Left kidney (tissue), 8 donors: ENCODE data around the gene ZBTB37. TPM values are rescaled to one million over a fixed set of nuclear protein-coding genes. Genes with fewer than 3 reads are reported as not detected.
"Not testable (repeated sequence)": the region's sequence is repeated elsewhere in the genome, so short reads cannot be mapped to it uniquely, and the experiment has no call there.

Experiments used
- DNase-seq: peaks from one replicate; pipeline ENCODE4 v3.0.0-alpha.2; 2013
- long read RNA-seq, 8 donors: transcript quantifications; one replicate each; lab custom pipeline, GENCODE V29; 2026
- polyA plus RNA-seq: library from polyadenylated mRNA; unstranded; fragments of 120-200 nt; gene quantifications from one replicate; pipeline ENCODE4 v1.2.1, GENCODE V29; 2013; ENCODE audit not compliant: insufficient read length

ZBTB37 gene, protein sequence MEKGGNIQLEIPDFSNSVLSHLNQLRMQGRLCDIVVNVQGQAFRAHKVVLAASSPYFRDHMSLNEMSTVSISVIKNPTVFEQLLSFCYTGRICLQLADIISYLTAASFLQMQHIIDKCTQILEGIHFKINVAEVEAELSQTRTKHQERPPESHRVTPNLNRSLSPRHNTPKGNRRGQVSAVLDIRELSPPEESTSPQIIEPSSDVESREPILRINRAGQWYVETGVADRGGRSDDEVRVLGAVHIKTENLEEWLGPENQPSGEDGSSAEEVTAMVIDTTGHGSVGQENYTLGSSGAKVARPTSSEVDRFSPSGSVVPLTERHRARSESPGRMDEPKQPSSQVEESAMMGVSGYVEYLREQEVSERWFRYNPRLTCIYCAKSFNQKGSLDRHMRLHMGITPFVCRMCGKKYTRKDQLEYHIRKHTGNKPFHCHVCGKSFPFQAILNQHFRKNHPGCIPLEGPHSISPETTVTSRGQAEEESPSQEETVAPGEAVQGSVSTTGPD
- polyA plus RNA-seq = 13.8 TPM
- long read RNA-seq, donor 1, partial matches to known transcripts = 0 of 1 reads
- long read RNA-seq, donor 1, other reads (novel, unspliced or antisense) = 0 of 1 reads
- long read RNA-seq, donor 2, full-length matches to known transcripts = 2 of 2 reads
- long read RNA-seq, donor 2, partial matches to known transcripts = 0 of 2 reads
- long read RNA-seq, donor 2, other reads (novel, unspliced or antisense) = 0 of 2 reads
- long read RNA-seq, donor 3 = 0 reads
- long read RNA-seq, donor 4 = 0 reads
- long read RNA-seq, donor 5 = 0 reads
- long read RNA-seq, donor 6 = 0 reads
- long read RNA-seq, donor 7 = 0 reads
- long read RNA-seq, donor 8, partial matches to known transcripts = 5 of 5 reads
- long read RNA-seq, donor 8, other reads (novel, unspliced or antisense) = 0 of 5 reads

DNA sequence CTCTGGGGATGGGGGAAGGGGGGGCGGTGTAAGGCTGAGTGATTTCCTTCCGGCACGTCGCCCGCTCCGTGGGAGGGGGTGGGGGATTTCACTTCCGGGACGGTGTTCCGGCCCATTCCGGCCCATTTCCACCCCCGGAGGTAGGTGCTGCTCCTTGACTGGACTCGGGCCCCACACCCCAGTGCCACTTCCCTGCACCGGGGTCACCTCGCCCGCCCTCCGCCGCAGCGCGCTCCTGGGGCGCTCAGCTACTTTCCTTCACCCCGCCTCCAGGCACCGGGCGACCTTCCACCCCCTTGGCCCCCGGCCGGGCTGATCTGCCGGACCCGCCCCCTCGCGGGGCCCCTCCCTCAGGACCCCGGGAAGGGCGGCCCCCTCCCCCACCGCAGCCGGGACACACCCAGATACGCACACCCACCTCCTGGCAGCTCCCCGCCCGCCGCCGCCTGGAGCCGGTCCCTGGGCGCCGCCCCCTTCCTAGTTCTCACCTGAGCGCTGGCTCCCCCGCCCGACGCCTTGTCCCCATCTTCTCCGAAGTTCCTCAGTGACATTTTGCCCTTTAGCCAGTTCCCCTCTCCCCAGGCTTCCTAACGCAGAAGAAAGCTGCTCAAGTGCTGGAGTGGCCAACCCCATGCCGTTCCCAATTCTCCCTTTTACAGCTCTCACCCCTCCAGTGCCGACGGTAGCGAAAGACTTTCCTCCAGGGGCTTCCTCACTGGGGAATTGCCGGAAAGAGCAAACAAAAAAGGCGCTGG lies at the start of gene ZBTB37:
TSS of gene ZBTB37 (plus strand) at position 115 of the 755 bp plus-strand sequence. CDS start 1,846 bp downstream, outside the sequence.
- peak; percentile 81 for DNase-seq

DNA sequence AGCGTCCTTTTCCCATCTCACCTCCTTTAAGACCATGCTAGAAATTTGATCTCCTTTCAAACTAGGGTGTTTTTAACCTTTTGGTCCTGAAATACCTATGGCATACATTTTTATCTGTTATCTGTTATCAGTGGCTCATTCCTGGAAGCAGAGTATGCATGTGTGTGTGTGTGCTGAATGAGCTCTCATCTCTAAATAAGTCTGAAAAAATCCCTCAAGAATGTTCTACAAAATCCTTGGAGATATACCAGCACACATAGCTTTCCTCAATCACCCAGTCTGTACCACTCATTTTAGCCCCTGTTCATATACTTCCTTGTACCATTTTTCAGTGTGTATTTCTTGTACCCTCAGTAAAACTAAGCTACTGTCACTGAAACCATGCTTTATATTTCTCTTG lies 49.7 kb upstream of the ZBTB37 start:
- DNase-seq = no peak

DNA sequence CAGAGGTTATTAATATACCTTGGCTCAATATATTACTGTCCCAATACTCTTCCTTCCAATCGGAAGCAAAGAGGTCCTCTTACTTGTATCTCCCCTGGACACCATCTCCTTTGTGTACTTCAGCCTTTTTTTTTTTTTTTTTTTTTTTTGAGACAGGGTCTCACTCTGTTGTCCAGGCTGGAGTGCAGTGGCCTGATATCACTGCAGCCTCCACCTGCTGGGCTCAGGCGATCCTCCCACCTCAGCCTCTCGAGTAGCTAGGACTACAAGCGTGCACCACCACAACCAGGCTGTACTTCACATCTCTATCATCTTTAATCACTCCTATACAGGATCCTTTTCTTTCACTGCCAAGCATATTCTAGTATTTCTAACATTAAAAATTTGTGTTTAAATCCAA lies 46.5 kb upstream of the ZBTB37 start:
- DNase-seq = no peak

DNA sequence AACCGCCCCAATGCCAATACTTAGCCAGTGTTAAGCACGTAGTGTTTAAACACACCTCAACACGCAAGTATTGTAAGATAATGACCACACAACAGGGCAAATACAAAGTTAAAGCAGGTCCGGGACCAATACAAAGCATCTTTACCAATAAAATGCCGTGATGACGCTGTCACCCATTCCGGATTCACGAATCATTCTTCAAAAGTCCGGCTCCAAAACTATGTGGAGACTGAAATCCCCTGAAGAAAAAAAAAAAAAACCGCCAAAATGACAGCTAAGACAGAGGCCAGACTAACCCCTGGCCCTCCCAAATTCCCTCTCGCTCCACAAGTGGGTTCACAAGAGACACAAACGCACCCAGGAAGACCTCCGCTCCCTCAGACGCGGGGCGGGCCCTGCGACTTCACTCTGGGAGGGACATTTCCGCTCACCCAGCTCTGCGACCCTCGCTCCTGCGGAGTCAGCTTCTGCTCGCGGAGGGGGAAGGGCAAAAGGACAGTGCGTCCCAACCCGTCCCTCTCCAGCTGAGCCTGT lies 44.3 kb upstream of the ZBTB37 start:
- DNase-seq = peak; percentile 1

DNA sequence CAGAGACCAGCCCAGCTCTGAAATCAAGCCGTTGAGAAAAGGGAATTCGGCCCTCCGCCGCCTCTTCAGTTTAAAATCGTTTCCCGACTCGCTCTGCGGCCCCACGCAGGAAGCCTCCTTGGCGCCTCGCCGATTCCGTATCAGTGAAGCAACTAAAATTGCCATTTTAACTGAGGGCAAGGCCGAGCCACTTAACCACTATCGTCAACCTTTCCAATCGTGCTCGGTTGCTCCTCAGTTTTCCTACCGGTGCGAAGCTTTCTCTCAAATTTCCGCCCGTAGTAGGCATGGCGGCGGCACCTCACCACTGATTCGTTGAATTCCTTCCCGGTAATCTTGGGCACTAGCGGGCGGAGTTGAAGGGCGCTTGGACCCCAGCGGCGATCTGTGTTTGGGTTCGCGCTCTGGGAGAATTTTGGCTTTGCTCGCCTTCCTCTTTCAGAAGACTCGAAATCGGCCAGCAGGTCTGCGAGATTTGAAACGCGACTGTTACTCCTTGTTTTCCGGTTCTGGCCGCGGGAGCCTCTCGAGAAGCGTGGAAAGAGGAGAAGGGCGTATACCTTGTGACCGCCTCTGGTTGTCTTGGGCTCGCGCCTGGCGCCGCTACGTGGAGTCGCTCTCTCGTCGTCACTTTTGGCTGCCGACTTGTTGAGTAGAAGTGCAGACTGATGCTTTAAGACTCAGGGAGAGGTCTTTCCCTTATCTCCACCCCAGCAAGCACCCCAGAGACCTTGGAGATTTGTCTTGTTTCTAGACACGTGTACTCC lies 43.7 kb upstream of the ZBTB37 start, which contains the start of the genes CENPL and DARS2:
TSS of gene CENPL (minus strand) at position 569 of the 767 bp plus-strand sequence. CDS start 13,584 bp downstream, outside the sequence.
TSS of gene DARS2 (plus strand) at position 359 of the 767 bp plus-strand sequence. CDS start 557 bp downstream, outside the sequence.
- DNase-seq = peak; percentile 97

DNA sequence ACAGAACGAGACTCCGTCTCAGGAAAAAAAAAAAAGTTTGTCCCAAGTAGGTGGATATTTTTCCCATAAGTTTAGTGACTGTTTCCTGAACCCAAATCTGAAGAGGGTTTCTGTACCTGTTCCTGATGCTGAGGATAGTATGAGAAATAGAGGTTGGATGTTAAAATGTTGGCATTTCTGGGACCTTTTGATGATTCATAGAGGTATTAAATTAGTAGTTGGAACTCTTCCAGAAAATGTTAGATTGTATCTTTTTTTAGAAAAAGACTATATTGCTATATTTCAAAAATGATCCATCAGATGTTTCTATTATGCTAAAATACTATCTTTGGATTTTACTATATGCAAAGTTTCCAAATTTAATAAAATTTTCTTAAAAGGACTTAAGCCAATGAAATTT lies 40.6 kb upstream of the ZBTB37 start:
- DNase-seq = no peak

DNA sequence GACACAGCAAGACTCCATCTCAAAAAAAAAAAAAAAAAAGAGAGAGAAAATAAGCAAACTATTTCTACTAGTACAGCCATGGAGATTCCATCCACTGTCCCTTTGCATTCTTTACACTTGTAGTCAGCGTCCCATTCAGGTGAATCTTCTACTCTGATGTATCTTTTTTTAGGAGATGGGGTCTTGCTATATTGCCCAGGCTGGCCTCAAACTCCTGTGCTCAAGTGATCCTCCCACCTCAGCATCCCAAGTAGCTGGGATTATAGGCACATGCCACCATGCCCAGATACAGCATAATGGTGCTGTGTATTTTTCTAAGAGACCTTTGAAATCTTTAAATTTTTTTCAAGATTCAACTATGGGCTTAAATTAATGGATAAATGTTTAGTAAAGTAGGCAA lies 35.4 kb upstream of the ZBTB37 start:
- DNase-seq = no peak

DNA sequence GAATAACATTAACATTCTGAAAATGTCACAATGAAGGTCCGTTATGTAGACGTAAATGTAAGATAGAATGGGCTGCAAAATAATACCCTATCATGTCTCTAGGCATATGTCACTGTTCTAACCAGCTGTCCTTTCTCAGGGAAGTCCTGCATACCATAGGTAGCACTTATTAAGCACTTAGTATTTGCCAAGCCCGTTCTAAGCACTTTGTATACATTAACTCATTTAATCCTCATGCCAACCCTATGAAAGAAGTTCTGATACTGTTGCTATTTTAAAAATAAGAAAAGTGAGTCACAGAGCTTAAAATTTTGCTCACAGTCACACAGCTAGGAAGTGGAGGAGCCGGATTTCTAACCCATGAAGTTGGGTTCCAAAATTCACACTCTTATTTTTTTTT lies 16.1 kb upstream of the ZBTB37 start:
- no peak for DNase-seq

DNA sequence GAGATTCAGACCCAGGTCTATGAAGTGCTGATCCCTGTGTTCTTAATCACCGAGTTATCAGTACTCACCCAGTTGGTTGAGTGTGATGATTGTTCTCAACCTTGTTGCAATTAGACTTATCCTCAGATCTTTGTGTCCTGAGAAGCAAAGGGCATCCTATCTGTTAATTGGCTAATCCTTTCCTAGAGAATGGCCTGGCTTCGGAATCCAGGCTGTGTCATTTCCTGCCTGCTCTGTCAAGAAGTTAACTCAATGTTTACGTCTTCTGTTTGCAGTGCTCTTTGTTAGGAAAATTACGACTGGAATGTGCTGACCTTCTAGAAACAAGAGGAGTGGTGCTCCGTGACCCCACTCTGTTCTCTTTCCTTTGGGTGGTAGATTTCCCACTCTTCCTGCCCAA lies 15.1 kb upstream of the ZBTB37 start:
- no peak for DNase-seq

DNA sequence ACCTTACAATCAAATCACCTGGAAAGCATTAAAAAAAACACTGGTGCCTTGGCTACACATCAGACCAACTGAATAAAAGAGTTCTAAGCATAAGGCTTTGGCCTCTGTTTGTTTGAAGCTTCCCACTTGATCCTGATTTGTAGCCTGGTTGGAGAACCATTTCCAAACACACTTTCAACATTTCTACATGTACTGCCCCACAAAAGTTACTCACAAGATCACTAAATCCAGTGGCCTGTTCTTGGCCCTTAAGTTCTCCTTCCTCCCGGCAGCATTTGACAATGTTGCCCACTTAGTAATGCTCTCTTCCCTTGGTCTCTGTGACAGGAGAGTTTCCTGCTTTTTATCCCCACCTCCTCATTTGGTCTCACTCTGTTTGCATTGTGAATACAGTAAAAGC lies 12.2 kb upstream of the ZBTB37 start:
- no peak for DNase-seq

DNA sequence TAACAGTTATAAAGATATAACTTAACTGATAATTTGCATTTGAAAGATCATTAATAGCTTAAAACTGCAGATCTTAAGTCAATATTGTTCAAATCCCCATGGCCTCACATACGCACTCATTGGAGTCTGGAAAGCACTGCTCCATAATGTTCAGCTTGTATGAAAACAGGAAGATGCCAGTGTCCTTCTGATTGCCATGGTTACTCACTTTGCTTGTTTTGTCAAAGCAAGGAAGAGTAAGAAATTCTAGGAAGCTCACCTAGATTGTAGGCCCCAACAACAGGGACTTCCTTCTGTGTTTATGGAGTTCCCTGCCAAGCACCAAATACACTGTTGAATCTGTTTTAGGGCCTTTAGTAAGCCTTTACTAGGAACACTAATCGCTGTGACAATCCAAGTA lies 11.3 kb upstream of the ZBTB37 start:
- DNase-seq = no peak

DNA sequence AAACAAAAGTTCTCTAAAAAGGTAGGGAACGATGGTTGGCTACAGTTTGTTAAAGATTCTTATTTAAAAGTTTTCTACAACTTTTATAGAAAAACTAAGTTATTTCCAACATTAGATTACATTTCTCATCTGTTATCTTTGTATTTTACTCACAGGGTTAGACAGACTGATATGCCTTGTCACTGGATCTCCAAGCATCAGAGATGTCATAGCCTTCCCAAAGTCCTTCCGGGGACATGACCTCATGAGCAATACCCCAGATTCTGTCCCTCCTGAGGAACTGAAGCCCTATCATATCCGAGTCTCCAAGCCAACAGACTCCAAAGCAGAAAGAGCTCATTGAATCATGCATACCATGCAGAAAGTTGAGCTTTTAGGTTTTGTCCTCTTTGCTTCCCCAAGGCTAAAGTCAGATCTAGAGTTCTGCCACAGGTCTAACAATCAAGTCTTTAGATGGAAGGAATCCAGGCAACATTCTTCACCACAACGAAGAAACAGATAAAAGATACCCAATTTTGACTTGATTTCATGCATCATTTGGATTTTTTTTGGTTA lies 10.7 kb upstream of the ZBTB37 start:
- no peak for DNase-seq

DNA sequence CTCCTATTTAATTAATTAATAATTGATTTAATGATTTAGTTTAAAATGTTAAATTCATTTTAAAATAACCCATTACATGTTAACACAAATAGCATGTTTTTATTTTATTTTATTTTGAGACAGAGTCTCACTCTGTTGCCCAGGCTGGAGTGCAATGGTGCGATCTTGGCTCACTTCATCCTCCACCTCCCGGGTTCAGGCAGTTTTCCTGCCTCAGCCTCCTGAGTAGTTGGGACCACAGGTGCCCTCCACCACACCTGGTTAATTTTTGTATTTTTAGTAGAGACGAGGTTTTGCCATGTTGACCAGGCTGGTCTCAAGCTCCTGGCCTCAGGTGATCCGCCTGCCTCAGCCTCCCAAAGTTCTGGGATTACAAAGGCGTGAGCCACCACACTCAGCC lies 8.6 kb upstream of the ZBTB37 start:
- DNase-seq = not testable (repeated sequence)

DNA sequence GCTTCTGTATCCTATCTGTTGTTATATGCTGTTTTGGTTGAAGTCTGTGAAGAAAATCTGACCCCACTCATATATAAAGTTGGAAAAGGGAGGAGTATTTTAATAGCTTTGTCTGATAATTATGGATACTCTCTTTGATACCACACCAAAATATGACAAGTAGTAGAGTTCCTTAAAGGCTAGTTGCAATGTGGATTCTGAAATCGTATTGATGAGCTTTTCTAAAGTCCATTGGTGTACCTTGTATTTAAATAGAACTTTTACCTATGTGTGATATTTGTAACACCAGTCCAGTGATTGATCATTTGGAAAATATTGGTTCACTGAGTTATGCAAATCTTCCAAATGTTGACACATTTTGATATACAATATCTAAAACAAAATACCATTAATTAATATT lies 8.1 kb upstream of the ZBTB37 start:
- no peak for DNase-seq

DNA sequence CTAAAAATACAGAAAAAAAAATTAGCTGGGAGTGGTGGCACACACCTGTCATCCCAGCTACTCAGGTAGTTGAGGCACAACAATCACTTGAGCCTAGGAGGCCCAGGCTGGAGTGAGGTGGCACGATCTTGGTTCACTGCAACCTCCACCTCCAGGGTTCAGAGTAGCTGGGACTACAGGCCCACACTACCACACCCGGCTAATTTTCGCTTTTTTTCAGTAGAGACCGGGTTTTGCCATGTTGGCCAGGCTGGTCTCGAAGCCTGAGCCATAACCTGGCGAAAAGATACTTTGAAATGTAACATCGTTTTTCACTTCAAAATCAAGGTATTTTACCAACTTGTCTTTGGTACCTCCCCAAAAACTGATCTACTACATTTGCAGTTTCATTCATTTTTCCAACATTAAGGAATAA lies 6.4 kb upstream of the ZBTB37 start:
- DNase-seq = no peak

DNA sequence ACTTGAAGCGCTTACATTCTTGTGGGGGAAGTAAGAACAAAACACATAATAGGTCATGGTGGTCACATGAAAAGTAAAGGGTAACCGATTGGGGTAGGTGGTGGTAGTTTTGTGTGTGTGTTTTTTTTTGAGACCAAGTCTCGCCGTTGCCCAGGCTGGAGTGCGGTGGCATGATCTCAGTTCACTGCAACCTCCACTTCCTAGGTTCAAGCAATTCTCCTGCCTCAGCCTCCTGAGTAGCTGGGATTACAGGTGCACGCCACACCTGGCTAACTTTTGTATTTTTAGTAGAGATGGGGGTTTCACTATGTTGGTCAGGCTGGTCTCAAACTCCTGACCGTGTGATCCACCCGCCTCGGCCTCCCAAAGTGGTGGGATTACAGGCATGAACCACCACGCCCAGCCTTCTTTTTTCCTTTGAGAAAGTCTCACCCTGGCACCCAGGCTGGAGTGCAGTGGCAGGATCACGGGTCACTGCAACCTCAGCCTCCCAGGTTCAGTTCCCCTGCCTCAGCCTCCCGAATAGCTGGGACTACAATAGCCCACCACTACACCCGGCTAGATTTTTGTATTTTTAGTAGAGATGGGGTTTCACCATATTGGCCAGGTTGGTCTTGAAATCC lies 5.9 kb upstream of the ZBTB37 start:
- not testable (repeated sequence) for DNase-seq

DNA sequence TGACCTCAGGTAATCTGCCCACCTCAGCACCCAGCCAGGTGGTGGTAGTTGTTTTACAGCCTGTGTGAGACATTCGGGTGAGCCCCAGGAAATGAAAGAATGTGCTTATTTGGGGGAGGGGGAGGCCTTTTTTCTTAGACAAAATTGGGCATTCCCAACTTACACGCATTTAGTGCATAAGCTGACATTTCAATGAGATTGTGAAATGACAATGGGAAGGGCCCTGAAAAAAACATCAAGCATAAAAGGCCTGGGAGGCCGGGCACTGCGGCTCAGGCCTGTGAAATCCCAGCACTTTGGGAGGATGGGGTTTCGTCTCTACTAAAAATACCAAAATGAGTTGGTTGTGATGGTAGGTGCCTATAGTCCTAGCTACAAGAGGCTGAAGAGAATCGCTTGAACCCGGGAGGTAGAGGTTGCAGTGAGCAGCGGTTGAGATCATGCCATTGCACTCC lies 5.4 kb upstream of the ZBTB37 start:
- no peak for DNase-seq

DNA sequence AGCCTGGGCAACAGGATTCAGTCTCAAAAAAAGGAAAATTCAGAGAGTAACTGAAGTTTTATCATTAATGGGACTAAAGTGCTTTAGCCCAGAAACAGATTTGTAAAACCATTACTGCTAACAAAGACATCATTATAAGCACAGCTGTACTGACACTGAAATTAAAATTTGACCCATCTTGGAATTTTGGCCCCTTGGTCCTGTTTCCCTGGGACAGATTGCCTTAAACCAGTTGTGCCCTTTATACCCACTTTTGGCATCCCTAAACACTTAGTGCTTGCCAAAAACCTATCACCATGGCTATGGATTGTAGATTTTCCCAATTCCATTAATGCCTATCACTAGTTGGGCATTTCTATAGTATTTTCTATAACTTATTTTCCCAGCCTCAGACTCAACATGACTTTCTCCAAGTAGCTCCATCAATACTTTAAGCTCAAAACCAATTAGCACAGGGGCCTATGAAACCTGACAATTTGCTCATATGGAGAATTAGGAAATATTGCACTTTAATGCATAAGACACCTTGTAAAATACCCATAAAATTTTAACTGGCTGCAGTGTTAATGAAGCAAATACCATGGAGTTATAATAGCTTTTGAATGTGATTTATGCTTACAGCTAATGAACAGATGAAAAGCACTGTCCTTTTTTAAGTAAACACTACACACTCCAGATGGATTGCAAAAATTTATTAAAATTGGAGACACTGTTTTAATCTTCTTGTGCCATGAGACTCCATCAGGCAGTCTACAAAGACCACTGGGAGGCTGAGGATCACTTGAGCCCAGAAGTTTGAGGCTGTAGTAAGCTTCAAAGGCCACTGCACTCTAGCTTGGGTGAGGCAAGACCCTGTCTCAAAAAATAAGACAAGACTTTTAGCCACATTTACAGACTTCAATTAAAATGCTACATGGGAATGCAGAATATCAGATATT lies 4.7 kb upstream of the ZBTB37 start:
- no peak for DNase-seq
